Ovary (tissue), 9 donors: ENCODE measurements around the gene NRROS. TPM values are rescaled to one million over a fixed set of nuclear protein-coding genes. Genes with fewer than 3 reads are reported as not detected.
A peak's percentile ranks its signal among the peaks of the same experiment; 100 is the strongest.
"Not testable (repeated sequence)": the region's sequence is repeated elsewhere in the genome, so short reads cannot be mapped to it uniquely, and the experiment has no call there.

Source experiments
- DNase-seq, 5 donors: peaks; one replicate each; pipeline ENCODE4 v3.0.0-alpha.2; 2019 to 2020
- H3K27ac ChIP-seq, 2 donors: fragments of 200-600 bp; one replicate each; pipeline versions ENCODE4 v1.5.1 to v1.8.0; 2019 to 2022
- H3K27me3 ChIP-seq: fragments of 200-600 bp; one replicate; pipeline ENCODE4 v1.8.0; 2022
- H3K36me3 ChIP-seq: fragments of 200-600 bp; sonication (generic); one replicate; pipeline ENCODE4 v1.5.1; 2019
- H3K4me1 ChIP-seq: one replicate; pipeline ENCODE4 v1.8.1; 2013; ENCODE audit warnings: mild to moderate bottlenecking, moderate library complexity; ENCODE audit not compliant: insufficient read depth
- H3K4me3 ChIP-seq: fragments of 200-600 bp; sonication (generic); one replicate; pipeline ENCODE4 v1.5.1; 2017
- H3K9me3 ChIP-seq, 2 donors: fragments of 200-600 bp in 1 of 2; sonication (generic) in 1 of 2; one replicate each; pipeline versions ENCODE4 v1.5.1 to v1.8.1; 2013 to 2019; ENCODE audit warnings: mild to moderate bottlenecking in 1 of 2, moderate library complexity in 1 of 2
- EP300 ChIP-seq: sonication (generic); formaldehyde crosslinking; IDR thresholded peaks from one replicate; pipeline ENCODE4 v1.6.1; 2017; ENCODE audit warnings: antibody characterized with exemption
- POLR2A ChIP-seq: fragments of 450-650 bp; IDR thresholded peaks from one replicate; pipeline ENCODE4 v1.6.1; 2017; ENCODE audit warnings: antibody characterized with exemption, mild to moderate bottlenecking, moderate library complexity
- WGBS, 3 donors: extraction: QIAGEN DNeasy Blood & Tissue Kit in 1 of 3; methylation state at CpG; one replicate each; pipeline versions ENCODE4 v1.1.5 to v1.1.7; 2013 to 2017; 5-methylcytosine and 5-hydroxymethylcytosine counted together
- intact Hi-C, 4 donors: fragments of 100-400 bp; cut with DNase I; formaldehyde crosslinking; loops; one replicate each; pipeline versions ENCODE4 v1.11.0 to v1.15.1; 2022 to 2023
- polyA plus RNA-seq, 2 donors: library from polyadenylated mRNA; stranded (reverse); fragments of 200-250 nt in 1 of 2; fragments of 350-450 nt in 1 of 2; fragmentation: Illumina TruSeq in 1 of 2; extraction: RNeasy Lipid Tissue Mini Kit (QIAGEN cat#74804) in 1 of 2; gene quantifications; one replicate each; pipeline ENCODE4 v1.2.3, GENCODE V29; 2013 to 2014
- total RNA-seq, 7 donors: library from RNA; depleted of rRNA in 2 of 7; stranded (reverse); fragments of >200 nt in 2 of 7; fragmentation: NEBNext Ultra II Directional in 3 of 7; extraction: Animal tissue kit (Norgen Biotek cat#: 25700) in 3 of 7; gene quantifications; one replicate each; pipeline versions ENCODE4 v1.1.0 to v1.2.4, GENCODE V29; 2016 to 2023
- TF ChIP-seq, protein P1 (sequence below), 3 donors: fragments of 450-650 bp in 2 of 3; fragments of 200-600 bp in 1 of 3; IDR thresholded peaks; one replicate each; pipeline versions ENCODE4 v1.5.1 to v1.8.0; 2016 to 2022; ENCODE audit warnings: antibody characterized with exemption in 3 of 3, mild to moderate bottlenecking in 1 of 3
- donor health status: DM: no; HTN: no; CAD: no; lungs with moderate emphysema.
- donor health status: DM: no; HTN: no; CAD: no.
- donor health status: Bipolar disorder and iron deficiency.
- donor health status: DM: yes; HTN: yes; CAD: no.
- donor health status: DM: no; HTN: no; CAD: no.
- donor health status: DM: yes; HTN: yes; CAD: no.

The NRROS gene
- total and polyA plus RNA-seq, 9 donors: 0.80 to 6.3 (median 3.2) TPM

DNA sequence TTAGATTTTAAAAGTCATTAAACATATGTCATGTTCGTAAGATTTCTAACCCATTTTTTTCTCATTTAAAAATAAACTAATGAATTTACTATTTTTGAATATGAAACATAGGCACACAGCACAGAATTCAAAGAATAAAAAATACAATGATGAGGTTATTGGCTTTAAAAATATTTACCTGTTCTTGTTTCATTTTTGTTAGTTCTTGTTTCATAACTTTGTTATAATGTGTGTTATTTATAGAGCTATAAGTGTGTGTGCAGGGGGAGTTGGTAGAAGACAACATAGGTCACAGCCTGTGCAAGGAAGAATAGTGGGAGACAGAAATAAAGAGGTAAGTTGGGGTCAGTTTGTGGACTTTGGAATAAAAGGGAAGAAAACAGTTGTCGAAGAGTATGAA lies 30.8 kb upstream of the NRROS start:
- intact Hi-C loops: loop anchor here in 1 of 4 donors (10.0 kb wide), 1 partner anchor 76 kb away; no protein-coding TSS in a partner anchor
- Histone ChIP-seq H3K4me1 (no peaks in the 10 kb centered on the region), H3K4me3 (no peak overlapping the region), H3K27ac (no peak overlapping the region), H3K9me3 (no peaks in the 10 kb centered on the region), H3K27me3 (no peaks in the 10 kb centered on the region), H3K36me3 (no peaks in the 10 kb centered on the region)
- no peak for DNase-seq
- WGBS, 3 donors: 91 to 94% (median 92%) methylated on average over 2 of the region's 2 CpGs
- TF ChIP-seq, protein P1, sequence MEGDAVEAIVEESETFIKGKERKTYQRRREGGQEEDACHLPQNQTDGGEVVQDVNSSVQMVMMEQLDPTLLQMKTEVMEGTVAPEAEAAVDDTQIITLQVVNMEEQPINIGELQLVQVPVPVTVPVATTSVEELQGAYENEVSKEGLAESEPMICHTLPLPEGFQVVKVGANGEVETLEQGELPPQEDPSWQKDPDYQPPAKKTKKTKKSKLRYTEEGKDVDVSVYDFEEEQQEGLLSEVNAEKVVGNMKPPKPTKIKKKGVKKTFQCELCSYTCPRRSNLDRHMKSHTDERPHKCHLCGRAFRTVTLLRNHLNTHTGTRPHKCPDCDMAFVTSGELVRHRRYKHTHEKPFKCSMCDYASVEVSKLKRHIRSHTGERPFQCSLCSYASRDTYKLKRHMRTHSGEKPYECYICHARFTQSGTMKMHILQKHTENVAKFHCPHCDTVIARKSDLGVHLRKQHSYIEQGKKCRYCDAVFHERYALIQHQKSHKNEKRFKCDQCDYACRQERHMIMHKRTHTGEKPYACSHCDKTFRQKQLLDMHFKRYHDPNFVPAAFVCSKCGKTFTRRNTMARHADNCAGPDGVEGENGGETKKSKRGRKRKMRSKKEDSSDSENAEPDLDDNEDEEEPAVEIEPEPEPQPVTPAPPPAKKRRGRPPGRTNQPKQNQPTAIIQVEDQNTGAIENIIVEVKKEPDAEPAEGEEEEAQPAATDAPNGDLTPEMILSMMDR (IDR thresholded peaks at IDR 0.05): no peak
- TF ChIP-seq POLR2A (no peak), EP300 (no peak)

DNA sequence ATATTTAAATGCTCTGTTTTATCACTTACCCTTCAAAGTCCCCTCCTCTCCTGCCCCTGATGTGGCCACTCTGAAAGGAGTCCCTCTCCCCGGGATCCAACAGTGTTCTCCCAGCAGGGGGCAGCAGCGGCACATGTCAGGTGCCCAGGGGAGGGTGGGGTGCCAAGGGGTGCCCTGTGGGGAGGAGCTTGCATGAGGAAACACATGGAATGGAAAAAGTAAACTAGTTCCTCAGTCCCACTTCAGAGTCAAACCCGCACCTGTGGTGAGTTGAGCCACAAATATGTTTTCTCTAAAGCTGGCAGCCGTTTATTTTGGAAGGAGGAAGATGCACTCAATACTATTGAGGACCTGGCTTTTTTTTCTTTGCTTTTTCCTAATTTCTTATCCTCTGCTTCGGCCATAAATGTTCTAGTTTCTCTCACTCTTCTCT lies 30.1 kb upstream of the NRROS start:
- Histone ChIP-seq H3K4me3 (no peak overlapping the region), H3K27ac (no peak overlapping the region), H3K4me1 (no peaks in the 10 kb centered on the region), H3K36me3 (no peaks in the 10 kb centered on the region), H3K9me3 (no peaks in the 10 kb centered on the region), H3K27me3 (no peaks in the 10 kb centered on the region)
- intact Hi-C loops: loop anchor here in 1 of 4 donors (10.0 kb wide), 1 partner anchor 75 kb away; no protein-coding TSS in a partner anchor
- TF ChIP-seq EP300 (no peak), POLR2A (no peak)
- TF ChIP-seq, protein P1 (IDR thresholded peaks at IDR 0.05): no peak
- DNase-seq: peak; percentile 33 to 68 (median 59)
- WGBS, 3 donors: 15 to 22% (median 20%) methylated on average over 5 of the region's 5 CpGs

DNA sequence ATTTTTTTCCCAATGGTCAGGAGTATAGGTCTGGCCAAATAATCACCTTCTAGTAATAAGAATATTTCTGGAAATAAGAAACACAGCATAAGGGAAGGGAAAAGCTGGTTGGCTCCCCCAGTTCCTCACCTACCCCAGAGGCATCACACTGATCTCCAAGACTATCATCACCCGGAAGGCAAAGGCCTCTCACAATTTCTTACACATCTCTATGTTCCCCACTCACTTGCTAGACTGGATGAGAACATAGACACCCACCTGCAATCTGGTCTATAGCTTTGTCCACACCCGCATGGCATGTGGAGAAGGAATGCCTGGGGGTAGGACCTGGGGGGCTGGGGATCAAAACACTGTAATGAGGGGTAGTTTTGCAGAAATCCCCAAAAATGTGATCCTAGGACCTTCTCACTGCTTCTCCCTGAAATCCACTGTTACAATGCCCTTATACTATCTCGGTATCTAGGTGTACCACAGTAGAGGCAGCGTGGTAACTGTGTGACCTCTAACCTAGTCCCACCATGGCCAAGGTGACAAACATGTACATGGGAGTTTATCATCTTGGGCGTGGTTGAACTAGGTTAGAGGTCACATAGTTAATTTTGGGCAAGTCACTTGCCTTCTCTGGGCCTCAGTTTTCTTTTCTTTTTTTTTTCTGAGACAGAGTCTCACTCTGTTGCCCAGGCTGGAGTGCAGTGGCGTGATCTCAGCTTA lies 29.5 kb upstream of the NRROS start:
- H3K27ac ChIP-seq: no peak overlapping the region
- TF ChIP-seq, protein P1 (IDR thresholded peaks at IDR 0.05): no peak
- TF ChIP-seq POLR2A (no peak), EP300 (no peak)
- no peaks in the 10 kb centered on the region for H3K4me1 ChIP-seq
- no peak overlapping the region for H3K4me3 ChIP-seq
- H3K27me3 ChIP-seq: no peaks in the 10 kb centered on the region
- no peak for DNase-seq
- 81 to 84% (median 83%) methylated on average over 6 of the region's 6 CpGs for WGBS, 3 donors
- intact Hi-C loops: loop anchor here in 1 of 4 donors (10.0 kb wide), 1 partner anchor 75 kb away; no protein-coding TSS in a partner anchor
- no peaks in the 10 kb centered on the region for H3K36me3 ChIP-seq
- H3K9me3 ChIP-seq: no peaks in the 10 kb centered on the region

DNA sequence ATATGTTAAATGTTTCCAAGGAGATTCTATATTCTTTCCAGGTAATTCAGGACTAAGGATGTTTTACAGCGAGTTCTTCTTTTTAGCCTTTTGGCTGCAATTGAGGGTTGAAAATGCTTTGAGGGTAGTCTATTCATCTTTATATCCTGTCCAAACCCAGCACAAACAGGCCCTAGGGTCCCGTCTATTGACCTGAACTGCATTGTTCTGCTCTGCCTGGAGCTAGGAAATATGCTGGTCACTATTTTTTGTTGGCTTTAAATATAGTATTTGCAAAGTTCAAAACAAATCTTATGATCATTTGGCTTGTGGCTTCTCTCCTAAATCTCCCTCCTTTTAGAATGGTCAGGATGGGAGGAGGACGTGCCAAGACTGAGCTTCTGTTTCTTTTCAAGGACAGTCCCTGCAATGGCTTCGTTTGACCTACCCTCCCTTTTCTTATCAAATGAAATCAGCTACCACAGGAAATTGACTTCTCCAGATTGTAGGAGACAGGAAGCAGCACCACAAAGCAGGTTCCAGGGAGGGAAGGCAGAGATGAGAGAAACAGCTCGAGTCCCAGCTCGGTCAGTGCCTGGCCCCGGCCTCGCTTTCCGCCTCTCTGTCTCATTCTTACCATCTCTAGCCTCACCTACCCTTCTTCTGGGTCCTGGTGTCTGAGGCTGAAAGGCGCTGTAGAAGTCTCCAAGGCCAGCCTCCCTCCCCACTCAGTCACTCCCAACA lies 27.6 kb upstream of the NRROS start:
- H3K27ac ChIP-seq: no peak overlapping the region
- 62 to 65% (median 64%) methylated on average over 10 of the region's 10 CpGs for whole genome bisulfite sequencing, 3 donors
- intact Hi-C loops: no loop called here
- DNase-seq: no peak
- no peaks in the 10 kb centered on the region for H3K4me1 ChIP-seq
- no peaks in the 10 kb centered on the region for H3K36me3 ChIP-seq
- no peaks in the 10 kb centered on the region for H3K9me3 ChIP-seq
- no peaks in the 10 kb centered on the region for H3K27me3 ChIP-seq
- TF ChIP-seq POLR2A (no peak), EP300 (no peak)
- TF ChIP-seq, protein P1 (IDR thresholded peaks at IDR 0.05): no peak
- H3K4me3 ChIP-seq: no peak overlapping the region

DNA sequence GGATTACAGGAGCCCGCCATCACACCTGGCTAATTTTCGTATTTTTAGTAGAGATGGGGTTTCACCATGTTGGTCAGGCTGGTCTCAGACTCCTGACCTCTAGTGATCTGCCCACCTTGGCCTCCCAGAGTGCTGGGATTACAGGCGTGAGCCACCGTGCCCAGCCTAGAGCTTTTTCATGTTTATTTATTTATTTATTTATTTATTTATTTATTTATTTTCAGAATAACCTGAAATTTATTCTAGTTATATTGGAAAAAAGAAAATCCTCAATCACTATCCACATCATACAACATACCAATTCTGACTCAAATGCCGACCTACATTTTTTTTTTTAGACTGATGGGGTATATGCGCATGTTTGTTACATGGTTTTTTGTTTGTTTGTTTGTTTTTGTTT lies 24.3 kb upstream of the NRROS start:
- H3K9me3 ChIP-seq, H3K4me1 ChIP-seq, H3K27me3 ChIP-seq, H3K36me3 ChIP-seq, intact Hi-C loops, DNase-seq, H3K4me3 ChIP-seq, H3K27ac ChIP-seq: not testable (repeated sequence)
- 89 to 93% (median 93%) methylated on average over 6 of the region's 6 CpGs for WGBS, 3 donors
